HG02759 (cell line): ENCODE results near the gene RAD54L.
A peak's percentile ranks its signal among the peaks of the same experiment; 100 is the strongest.

Experiments used
- ATAC-seq: cut with Tn5 transposase; IDR thresholded peaks from one replicate; pipeline ENCODE4 v1.9.1; 2021; ENCODE audit warnings: mild to moderate bottlenecking, moderate library complexity; ENCODE audit not compliant: unreplicated experiment

RAD54L gene

DNA sequence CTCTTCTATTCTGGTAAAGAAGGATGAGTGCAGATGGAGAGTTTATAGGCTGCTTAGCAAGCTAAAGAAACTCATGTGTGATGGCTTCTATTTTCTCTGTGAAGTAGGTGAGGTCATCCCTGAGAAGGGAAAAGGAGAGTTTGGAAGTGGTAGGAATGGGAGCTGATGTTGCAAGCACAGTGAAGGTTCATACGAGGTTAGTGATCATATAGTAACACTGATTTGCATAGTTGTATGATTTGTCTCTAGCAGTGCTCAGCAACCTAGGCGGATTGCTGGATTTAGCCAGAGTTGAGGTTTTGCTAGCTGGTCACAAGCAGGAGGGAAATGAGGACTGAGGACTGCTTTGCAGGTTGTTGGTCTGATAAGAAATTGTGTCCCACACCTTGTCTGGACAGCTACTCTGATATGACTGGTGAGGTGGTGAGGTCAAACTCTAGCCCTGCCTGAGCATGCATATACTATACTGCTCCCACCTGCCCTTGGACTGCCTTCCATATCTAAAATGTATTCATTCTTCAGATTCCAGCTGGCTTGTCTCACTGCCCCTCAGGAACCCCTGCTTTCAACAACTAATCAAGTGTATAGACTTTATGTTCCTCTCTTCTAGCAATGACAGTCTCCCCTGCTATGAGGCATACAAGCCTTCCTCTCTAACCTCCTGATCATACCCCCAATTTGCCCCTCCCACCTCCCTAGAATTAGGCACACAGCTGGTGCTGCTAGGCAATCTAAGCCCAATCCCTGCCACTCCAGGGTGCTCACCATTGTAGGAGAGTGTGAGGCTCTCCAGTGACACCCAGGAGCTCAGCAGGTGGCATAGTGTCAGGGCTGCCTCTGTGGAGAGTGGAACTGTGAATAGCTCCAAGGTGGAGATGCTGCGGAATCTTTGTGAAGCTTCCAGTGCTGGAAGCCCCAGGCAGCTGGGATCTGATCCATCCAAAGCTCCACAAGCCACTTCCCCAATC, 37.3 kb downstream of the RAD54L start:
- ATAC-seq, result no peak

DNA sequence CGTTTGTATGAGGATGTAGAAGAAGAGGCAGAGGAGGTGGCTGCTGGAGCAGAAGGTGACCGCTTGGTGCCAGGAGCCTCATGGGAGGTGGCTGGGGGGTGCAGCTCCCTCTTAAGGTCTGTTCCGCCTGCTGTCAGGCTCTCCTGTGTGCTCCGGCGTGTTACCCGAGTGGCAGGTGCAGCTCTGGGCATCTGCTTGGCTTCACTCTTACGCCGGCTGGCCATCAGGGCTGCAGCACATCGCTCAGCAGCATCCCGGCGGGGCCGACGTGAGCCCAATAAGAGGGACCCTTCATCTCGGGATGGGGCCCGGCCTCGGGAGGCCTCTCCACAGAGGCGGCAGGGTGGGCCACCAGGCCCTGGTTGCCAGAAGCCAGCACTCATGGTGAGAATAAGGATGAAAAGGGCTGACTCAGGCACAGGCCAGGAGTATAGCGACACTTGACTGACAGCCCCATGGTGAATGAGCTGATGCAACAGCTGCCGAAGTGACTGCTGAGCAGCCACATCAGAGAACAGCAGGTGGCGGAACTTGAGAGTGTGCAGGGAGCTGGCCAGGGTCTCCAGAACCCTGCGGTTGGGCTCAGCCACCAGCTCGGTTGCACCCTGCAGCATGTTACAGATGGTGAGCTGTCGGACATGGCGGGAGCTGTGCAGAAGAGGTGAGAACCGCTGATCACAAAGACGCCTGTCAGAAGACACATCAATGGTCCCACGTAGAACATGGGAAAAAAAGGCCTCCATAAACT, 38.3 kb downstream of the RAD54L start:
- ATAC-seq, result no peak

DNA sequence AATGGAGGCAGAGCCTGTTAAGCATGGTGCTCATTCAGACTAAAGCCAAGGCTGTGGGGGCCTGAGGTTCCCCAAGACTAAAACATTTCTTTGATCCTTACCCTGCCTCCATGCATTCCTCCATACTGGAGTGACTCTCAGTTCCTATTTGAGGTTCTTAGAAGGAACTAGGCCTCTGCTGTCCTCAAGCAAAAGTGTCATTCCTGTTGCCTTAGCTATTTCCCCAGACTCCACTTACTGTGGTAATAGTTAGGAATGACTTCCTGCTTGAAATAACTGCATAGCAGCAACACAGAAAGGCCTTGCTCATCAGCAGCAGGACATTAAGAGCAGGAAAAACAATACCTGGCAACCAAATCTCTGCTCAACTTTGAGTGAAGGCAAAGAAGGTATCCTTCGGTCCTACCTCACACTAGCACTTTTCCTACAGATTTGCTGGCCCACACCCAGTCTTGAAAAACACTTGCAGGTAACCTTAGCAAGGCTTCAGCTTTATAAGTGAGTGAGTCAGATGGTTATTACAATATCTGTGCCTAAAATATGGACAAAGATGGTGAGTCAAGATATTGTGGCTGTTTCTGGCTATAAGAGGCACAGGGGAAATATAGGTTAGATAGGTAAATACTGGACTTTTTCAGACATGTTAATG, 41.0 kb downstream of the RAD54L start:
- no peak for ATAC-seq

DNA sequence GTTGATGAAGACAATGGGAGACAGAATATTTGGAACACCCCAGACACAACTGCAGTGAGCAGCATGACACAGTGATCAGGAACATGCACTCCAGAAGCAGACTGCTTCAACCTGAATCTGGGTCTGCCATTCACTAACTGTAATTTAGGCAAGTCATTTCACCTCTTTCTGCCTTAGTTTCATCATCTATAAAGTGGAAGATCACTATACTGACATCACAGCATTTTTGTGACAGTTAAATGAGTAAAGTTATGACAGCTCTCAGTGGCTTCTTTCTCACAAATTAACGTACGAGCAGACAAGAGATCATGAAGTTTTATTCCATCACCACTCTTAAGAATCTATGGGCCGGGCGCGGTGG, 41.6 kb downstream of the RAD54L start:
- ATAC-seq, result no peak

GRCh38 chr1:46289976-46290375, 42.4 kb downstream of the RAD54L start:
- ATAC-seq, result no peak

- no peak for ATAC-seq
Observed at GRCh38 chr1:46295306-46295705, 47.7 kb downstream of the RAD54L start.

- no peak for ATAC-seq
Observed at GRCh38 chr1:46298387-46298786, 50.8 kb downstream of the RAD54L start.

- no peak for ATAC-seq
Observed at GRCh38 chr1:46300673-46301405, 53.3 kb downstream of the RAD54L start.

GRCh38 chr1:46301406-46301807, 53.8 kb downstream of the RAD54L start:
- no peak for ATAC-seq

GRCh38 chr1:46301808-46302640, 54.5 kb downstream of the RAD54L start:
- peak; percentile 38 for ATAC-seq

DNA sequence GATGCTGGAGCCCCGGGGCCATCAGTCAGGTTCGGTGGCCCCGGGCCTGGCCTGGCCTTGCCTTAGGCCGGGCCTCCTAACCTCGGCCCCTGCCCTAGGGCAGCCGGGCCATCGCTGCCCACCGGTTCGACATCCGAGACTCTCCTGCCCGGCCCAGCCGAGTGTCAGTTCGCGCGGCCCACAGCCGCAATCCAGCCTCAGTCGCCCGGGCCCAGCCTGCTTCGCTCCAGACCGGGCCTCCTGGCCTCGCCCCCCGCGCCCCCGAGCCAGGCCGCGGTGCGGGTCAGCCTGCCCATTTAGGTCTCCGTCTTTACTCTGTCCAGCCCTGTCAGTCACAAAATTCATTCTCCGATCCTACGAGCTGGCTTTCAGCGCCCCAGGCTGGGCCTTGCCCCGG, 55.1 kb downstream of the RAD54L start:
- ATAC-seq, result peak; percentile 9

GRCh38 chr1:46303038-46303871, 55.7 kb downstream of the RAD54L start, which contains the start of the genes LRRC41 and UQCRH:
LRRC41 (minus strand) TSS chr1:46303616; CDS start chr1:46303322, 294 bp downstream.
UQCRH (plus strand) TSS chr1:46303698; CDS start chr1:46303767, 69 bp downstream.
- ATAC-seq, result peak; percentile 79

- ATAC-seq, result no peak
Observed at GRCh38 chr1:46303872-46304326, 56.3 kb downstream of the RAD54L start.

GRCh38 chr1:46306159-46306530, 58.6 kb downstream of the RAD54L start:
- ATAC-seq, result no peak

DNA sequence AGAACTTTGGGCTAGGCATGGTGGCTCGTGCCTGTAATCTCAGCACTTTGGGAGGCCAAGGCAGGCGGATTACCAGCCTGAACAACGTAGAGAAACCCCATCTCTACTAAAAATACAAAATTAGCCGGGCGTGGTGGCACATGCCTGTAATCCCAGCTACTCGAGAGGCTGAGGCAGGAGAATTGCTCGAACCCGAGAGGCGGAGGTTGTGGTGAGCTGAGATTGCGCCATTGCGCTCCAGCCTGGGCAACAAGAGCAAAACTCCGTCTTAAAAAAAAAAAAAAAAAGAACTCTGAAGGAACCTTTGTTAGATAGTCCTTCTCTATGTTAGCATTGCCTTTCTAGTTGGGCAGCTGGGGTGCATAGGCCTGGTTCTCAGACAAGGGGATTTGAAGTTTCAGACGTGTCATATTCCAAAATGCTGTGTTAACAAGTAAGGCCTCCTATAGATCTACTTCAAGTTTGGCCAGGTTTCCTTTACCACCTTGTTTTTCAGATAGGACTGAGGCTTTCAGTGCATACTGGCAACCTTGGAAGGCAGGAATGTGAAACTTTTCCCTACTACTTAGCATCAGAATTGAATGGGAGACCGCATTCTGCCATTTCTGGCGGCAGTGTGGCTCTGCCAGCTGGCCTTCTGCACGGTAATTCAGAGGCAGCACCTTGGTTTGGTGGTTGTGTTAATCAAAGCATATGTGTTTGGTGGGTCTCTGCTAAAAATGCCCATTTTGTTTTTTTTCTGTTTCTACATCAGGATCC, 62.0 kb downstream of the RAD54L start:
- ATAC-seq, result no peak

DNA sequence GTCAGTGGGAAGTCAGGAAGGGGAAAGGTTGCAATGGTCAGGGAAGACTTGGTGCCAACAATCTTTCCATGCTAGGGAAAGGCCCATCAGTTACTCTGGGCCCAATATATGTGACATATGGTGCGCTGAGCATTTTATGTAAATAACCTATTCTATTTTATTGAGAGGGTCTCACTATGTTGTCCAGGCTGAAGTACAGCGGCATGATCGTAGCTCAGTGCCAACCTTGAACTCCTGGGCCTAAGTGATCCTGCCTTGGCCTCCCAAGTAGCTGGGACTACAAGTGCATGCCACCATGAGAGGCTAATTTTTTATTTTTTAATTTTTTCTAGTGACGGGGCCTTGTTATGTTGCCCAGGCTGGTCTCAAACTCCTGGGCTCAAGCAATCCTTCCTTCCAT, 62.8 kb downstream of the RAD54L start:
- ATAC-seq, result no peak

- ATAC-seq, result no peak
Observed at GRCh38 chr1:46315669-46316403, 68.3 kb downstream of the RAD54L start.
